GM12801 (cell line): Measurements from ENCODE around the gene RHOV.

Experiments
- CTCF ChIP-seq: IDR thresholded peaks from one replicate; pipeline ENCODE4 v1.5.1; 2011; ENCODE audit warnings: control low read depth; ENCODE audit not compliant: insufficient read length; ENCODE audit errors: extremely low read depth

RHOV gene

GRCh38 chr15:40902605-40903561 is 28.8 kb upstream of the RHOV start:
- TF ChIP-seq CTCF, result no peak

- TF ChIP-seq CTCF, result no peak
These were observed 27.0 kb upstream of the RHOV start for GRCh38 chr15:40901053-40901443.

GRCh38 chr15:40900256-40901052 is 26.4 kb upstream of the RHOV start:
- no peak for TF ChIP-seq CTCF

- TF ChIP-seq CTCF, result no peak
These were observed 25.6 kb upstream of the RHOV start for GRCh38 chr15:40899536-40900207.

GRCh38 chr15:40894681-40895448 is 20.8 kb upstream of the RHOV start:
- no peak for TF ChIP-seq CTCF

- TF ChIP-seq CTCF, result no peak
These were observed 20.0 kb upstream of the RHOV start, which contains the start of gene VPS18 for GRCh38 chr15:40893733-40894680. VPS18 (plus strand) TSS chr15:40894450; CDS start chr15:40894769, 319 bp downstream.
